NCI-H526 treated with DMSO at 0.1 percent for 48 hours (cell line): ENCODE data around the gene ACVR1B.

ENCODE experiments used
- DNase-seq: peaks from one replicate; lab custom pipeline; 2025; lab: John Stamatoyannopoulos, UW

Gene ACVR1B

DNA sequence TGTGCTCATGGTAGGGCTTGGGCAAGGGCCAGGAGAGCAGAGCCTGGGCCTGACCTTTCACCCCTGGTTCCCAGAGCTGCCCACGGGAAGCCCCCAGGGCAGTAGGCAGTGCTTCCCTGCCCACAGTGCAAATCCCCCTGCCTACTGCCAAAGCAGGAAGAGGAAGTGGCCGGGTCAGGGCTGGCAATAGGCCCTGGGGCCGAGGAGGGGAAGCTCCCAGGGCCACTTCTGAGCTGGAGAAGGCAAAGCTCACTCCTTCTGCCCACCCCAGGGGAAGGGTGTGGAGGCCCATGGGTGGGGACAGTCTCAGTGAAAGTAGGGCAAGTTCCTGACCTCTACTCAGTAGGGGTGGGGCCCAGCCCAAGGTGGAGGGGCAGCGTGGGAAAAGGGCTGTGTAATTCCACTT, 94.3 kb downstream of the ACVR1B start:
- no peak for DNase-seq
